ENCODE measurements around the gene PLTP.

DNA sequence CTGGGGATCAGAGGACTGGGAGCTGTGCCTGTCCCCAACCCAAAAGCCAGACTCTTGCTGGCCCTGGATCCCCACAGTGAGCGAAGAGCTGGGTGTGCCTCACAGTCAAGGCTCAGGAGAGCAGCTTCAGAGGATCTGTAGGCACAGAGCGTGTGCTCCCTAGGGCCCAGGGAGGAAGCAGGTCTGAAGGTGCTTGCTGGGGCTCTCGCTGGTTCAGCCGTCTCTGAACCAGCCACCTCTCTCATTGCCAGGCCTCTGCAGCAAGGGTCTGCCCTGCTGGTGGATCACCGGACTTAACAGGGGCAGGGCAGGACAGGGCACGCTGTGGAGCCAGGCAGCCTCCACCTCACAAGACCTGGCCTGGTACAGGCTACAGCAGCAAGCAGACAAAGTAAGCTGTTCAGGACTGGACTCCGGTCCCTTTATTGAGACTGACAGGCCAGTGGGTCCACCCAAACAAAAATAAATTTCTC is 36.3 kb upstream of the PLTP start:
- no peak for TF ChIP-seq RAD21 (conservative IDR thresholded peaks at IDR 0.05)
- no peak for TF ChIP-seq POLR2AphosphoS5 (IDR thresholded peaks at IDR 0.05)
- no peak for TF ChIP-seq CTCF (IDR thresholded peaks at IDR 0.05; ENCODE audit: poor library complexity, severe bottlenecking)
- no peak for TF ChIP-seq EP300 (conservative IDR thresholded peaks at IDR 0.05; ENCODE audit: poor library complexity, severe bottlenecking)
- TF ChIP-seq TAF1 (IDR thresholded peaks at IDR 0.05; ENCODE audit: low read depth), result no peak
- TF ChIP-seq EZH2 (IDR thresholded peaks at IDR 0.05; ENCODE audit: borderline replicate concordance, insufficient read depth, low read length, poor library complexity, severe bottlenecking), result no peak
- no peak for TF ChIP-seq MXI1 (conservative IDR thresholded peaks at IDR 0.05; ENCODE audit: poor library complexity, severe bottlenecking)
- TF ChIP-seq SMC3 (conservative IDR thresholded peaks at IDR 0.05; ENCODE audit: poor library complexity), result no peak

Data from neural cell (in vitro differentiated cells).